Right lobe of liver (tissue), 6 donors: ENCODE results near the gene DHCR24. TPM values are rescaled to one million over a fixed set of nuclear protein-coding genes. Genes with fewer than 3 reads are reported as not detected.

Experiments used
- ATAC-seq, 4 donors: fragments of 200-7000 bp; cut with Tn5 transposase; one replicate each; pipeline ENCODE4 v1.9.1; 2020; ENCODE audit warnings: mild to moderate bottlenecking in 4 of 4, moderate library complexity in 4 of 4
- DNase-seq, 3 donors: peaks; one replicate each; pipeline ENCODE4 v3.0.0-alpha.2; 2020
- H3K27ac ChIP-seq, 3 donors: fragments of 200-600 bp; one replicate each; pipeline ENCODE4 v1.8.0; 2022
- H3K27me3 ChIP-seq, 2 donors: fragments of 200-600 bp; one replicate each; pipeline ENCODE4 v1.8.0; 2022
- H3K36me3 ChIP-seq, 4 donors: fragments of 200-600 bp; sonication (generic) in 1 of 4; one replicate each; pipeline versions ENCODE4 v1.5.1 to v1.8.0; 2017 to 2022; ENCODE audit warnings: control low read depth in 1 of 4
- H3K4me1 ChIP-seq, 4 donors: fragments of 200-600 bp; sonication (generic) in 1 of 4; one replicate each; pipeline versions ENCODE4 v1.5.1 to v1.8.0; 2017 to 2022; ENCODE audit warnings: control low read depth in 1 of 4
- H3K4me3 ChIP-seq, 3 donors: fragments of 200-600 bp; one replicate each; pipeline ENCODE4 v1.8.0; 2022
- H3K9me3 ChIP-seq, 4 donors: fragments of 200-600 bp; sonication (generic) in 1 of 4; one replicate each; pipeline versions ENCODE4 v1.5.1 to v1.8.0; 2017 to 2022; ENCODE audit warnings: control low read depth in 1 of 4
- CTCF ChIP-seq, 4 donors: fragments of 200-600 bp in 3 of 4; fragments of 450-650 bp in 1 of 4; IDR thresholded peaks; one replicate each; pipeline versions ENCODE4 v1.5.1 to v1.8.0; 2016 to 2022; ENCODE audit warnings: antibody characterized with exemption in 4 of 4, mild to moderate bottlenecking in 2 of 4
- POLR2A ChIP-seq: fragments of 450-650 bp; IDR thresholded peaks from one replicate; pipeline ENCODE4 v1.6.1; 2017; ENCODE audit warnings: antibody characterized with exemption, mild to moderate bottlenecking
- WGBS: methylation state at CpG from one replicate; pipeline ENCODE4 v1.1.6; 2018; ENCODE audit warnings: low coverage, low lambda C conversion rate; ENCODE audit not compliant: insufficient coverage; ENCODE audit errors: missing lambda C conversion rate; 5-methylcytosine and 5-hydroxymethylcytosine counted together
- intact Hi-C, 2 donors: fragments of 100-400 bp; cut with DNase I; formaldehyde crosslinking; loops; one replicate each; pipeline versions ENCODE4 v1.11.2 to v1.14.1; 2022
- total RNA-seq, 6 experiments: library from RNA; depleted of rRNA in 2 of 6; stranded (reverse); fragments of >200 nt in 2 of 6; fragmentation: NEBNext Ultra II Directional in 3 of 6; extraction: Animal tissue kit (Norgen Biotek cat#: 25700) in 3 of 6; gene quantifications; one replicate each; pipeline versions ENCODE4 v1.1.0 to v1.2.4, GENCODE V29; 2016 to 2023
- donor health status: DM: no; HTN: yes; CAD: no.
- donor health status: DM: no; HTN: no; CAD: no.
- donor health status: DM: no; HTN: no; CAD: no.
- donor health status: DM: no; HTN: yes; CAD: no.
- donor health status: DM: no; HTN: yes; CAD: no.

Gene DHCR24
- total RNA-seq, 6 experiments from 2014 or later: 319 to 1,976 (median 596) TPM

GRCh38 chr1:54833121-54833520 is 53.9 kb downstream of the DHCR24 start:
- DNase-seq (peak in 1 of 3 donors; percentile 15), ATAC-seq (no peak)
- intact Hi-C loops: no loop called here
- H3K4me3 ChIP-seq: no peak overlapping the region
- TF ChIP-seq POLR2A: no peak
- no peak for TF ChIP-seq CTCF (IDR thresholded peaks at IDR 0.05)
- H3K9me3 ChIP-seq: peaks cover 0 to 2% (median 0%) of the 10 kb centered on the region in 4 donors
- H3K4me1 ChIP-seq: no peaks in the 10 kb centered on the region
- no peaks in the 10 kb centered on the region for H3K27me3 ChIP-seq
- H3K36me3 ChIP-seq: no peaks in the 10 kb centered on the region
- H3K27ac ChIP-seq: no peak overlapping the region
- WGBS: 41% methylated on average over 6 of the region's 9 CpGs

GRCh38 chr1:54826226-54826816 is 60.7 kb downstream of the DHCR24 start:
- no peaks in the 10 kb centered on the region for H3K36me3 ChIP-seq
- no peaks in the 10 kb centered on the region for H3K4me1 ChIP-seq
- H3K9me3 ChIP-seq: peaks cover 0 to 14% (median 3%) of the 10 kb centered on the region in 4 donors
- no peak overlapping the region for H3K4me3 ChIP-seq
- ATAC-seq: peak in 1 of 4 donors; percentile 17
- intact Hi-C loops: no loop called here
- WGBS: no CpG with 5 or more reads among the region's 4 CpGs
- TF ChIP-seq POLR2A: no peak
- TF ChIP-seq CTCF (IDR thresholded peaks at IDR 0.05): no peak
- peak in 1 of 3 donors; percentile 26 for DNase-seq
- H3K27ac ChIP-seq: no peak overlapping the region
- H3K27me3 ChIP-seq: no peaks in the 10 kb centered on the region

GRCh38 chr1:54825696-54826095 is 61.3 kb downstream of the DHCR24 start:
- no CpG with 5 or more reads among the region's 5 CpGs for WGBS
- Histone ChIP-seq H3K4me1 (no peaks in the 10 kb centered on the region), H3K27ac (no peak overlapping the region), H3K27me3 (no peaks in the 10 kb centered on the region), H3K36me3 (no peaks in the 10 kb centered on the region), H3K4me3 (no peak overlapping the region), H3K9me3 (peaks cover 0 to 14% (median 3%) of the 10 kb centered on the region in 4 donors)
- peak in 1 of 4 donors; percentile 11 for ATAC-seq
- TF ChIP-seq CTCF (IDR thresholded peaks at IDR 0.05): no peak
- no peak for TF ChIP-seq POLR2A
- intact Hi-C loops: no loop called here
- no peak for DNase-seq

- ATAC-seq (no peak), DNase-seq (no peak)
- Histone ChIP-seq H3K27me3 (no peaks in the 10 kb centered on the region), H3K4me3 (no peak overlapping the region), H3K9me3 (peaks cover 0 to 14% (median 3%) of the 10 kb centered on the region in 4 donors), H3K4me1 (no peaks in the 10 kb centered on the region), H3K27ac (no peak overlapping the region), H3K36me3 (no peaks in the 10 kb centered on the region)
- 87% methylated on average over 3 of the region's 3 CpGs for WGBS
- intact Hi-C loops: no loop called here
- no peak for TF ChIP-seq CTCF (IDR thresholded peaks at IDR 0.05)
- no peak for TF ChIP-seq POLR2A
Measured at GRCh38 chr1:54823670-54824069, 63.3 kb downstream of the DHCR24 start.
